ENCODE results near the gene EXOC3L4.

EXOC3L4 gene

DNA sequence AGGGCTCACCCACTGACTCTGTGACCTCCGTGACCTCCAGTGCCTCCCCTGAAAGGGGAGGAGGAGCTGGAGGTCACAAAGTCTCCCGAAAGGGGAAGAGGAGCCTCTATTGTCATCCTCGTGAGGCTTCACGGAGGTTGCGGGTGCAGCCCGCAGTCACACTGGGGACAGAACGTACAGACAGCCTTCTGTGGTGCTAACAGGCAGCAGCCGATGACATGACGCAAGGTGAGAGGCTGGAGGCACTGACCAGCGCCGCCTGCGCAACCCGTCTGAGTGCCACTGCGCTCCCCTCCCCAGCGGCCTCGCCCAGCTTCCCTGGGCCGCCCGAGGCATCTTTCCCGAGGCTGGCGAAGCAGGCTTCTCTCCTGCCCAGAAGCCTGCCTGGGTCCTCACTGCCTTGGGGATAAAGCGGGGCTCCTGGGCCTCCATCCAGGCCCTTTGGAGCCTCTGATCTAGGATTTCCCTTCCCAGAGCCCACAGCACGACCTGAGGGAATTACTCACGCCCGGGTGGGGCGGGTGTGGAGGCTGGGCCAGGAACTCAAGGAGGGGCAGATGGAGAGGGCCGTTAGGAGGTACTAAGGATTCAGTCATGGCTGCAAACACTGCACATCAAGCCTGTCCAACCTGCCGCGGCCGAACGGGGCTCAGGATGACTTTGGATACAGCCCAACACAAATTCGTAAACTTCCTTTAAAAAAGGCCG, 22.8 kb upstream of the EXOC3L4 start:
- H3K4me1 ChIP-seq (ENCODE audit: insufficient read depth, low read length) = no peaks in the 10 kb centered on the region

DNA sequence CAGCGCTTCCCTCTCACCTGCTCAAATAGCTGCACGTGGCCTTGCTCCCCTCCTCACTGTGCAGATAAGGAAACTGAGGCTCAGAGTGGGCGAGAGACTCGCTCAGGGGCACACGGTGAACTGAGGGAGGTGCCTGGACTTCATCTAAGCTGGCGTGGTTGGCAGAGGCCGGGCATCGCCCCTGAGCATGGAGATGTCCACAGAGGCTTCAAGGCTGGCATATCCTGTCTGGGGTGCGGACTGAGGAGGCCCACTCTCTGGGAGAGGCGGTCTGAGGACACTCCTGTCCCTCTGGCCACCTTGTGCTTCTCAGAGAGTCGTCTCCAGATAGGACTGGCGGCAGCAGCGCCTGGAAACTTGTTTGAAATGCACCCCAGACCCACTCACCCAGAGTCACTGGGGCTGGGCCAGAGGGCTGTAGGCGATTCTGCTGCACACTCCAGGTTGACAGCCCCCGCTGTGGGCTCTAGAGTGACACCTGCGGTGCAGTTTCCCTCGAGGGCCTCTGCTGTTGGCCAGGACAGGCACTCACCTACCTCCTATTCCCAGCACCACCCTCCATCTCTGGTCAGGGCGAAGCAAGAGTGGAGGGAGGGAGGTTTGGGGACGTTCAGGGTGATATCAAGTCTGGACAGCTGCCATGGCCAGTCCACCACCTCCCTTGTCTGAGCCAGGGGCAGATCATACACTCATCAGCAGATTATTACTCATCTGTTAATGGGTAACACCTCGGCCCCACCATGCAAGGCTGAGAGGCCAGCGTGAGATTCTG, 21.7 kb upstream of the EXOC3L4 start:
- no peak overlapping the region for H3K9ac ChIP-seq (ENCODE audit: low read depth, low read length)
- H3K27ac ChIP-seq (ENCODE audit: low read depth, low read length) = no peak overlapping the region
- no peaks in the 10 kb centered on the region for H3K4me1 ChIP-seq (ENCODE audit: insufficient read depth, low read length)
- no peaks in the 10 kb centered on the region for H3K36me3 ChIP-seq (ENCODE audit: insufficient read depth, low read length)
- no peak overlapping the region for H3K4me3 ChIP-seq (ENCODE audit: low read length)
- WGBS = 80% methylated on average over 20 of the region's 21 CpGs
- H3K27me3 ChIP-seq (ENCODE audit: insufficient read depth, low read length) = peaks cover 9% of the 10 kb centered on the region
- H3K9me3 ChIP-seq (ENCODE audit: insufficient read depth, low read depth, low read length) = no peaks in the 10 kb centered on the region

More for the DNA sequence above, 22.8 kb upstream of the EXOC3L4 start:
- no peak overlapping the region for H3K4me3 ChIP-seq (ENCODE audit: low read length)
- no peaks in the 10 kb centered on the region for H3K36me3 ChIP-seq (ENCODE audit: insufficient read depth, low read length)
- no peak overlapping the region for H3K27ac ChIP-seq (ENCODE audit: low read depth, low read length)
- H3K9ac ChIP-seq (ENCODE audit: low read depth, low read length) = no peak overlapping the region
- H3K27me3 ChIP-seq (ENCODE audit: insufficient read depth, low read length) = peaks cover 9% of the 10 kb centered on the region
- 92% methylated on average over 32 of the region's 32 CpGs for WGBS
- no peaks in the 10 kb centered on the region for H3K9me3 ChIP-seq (ENCODE audit: insufficient read depth, low read depth, low read length)

DNA sequence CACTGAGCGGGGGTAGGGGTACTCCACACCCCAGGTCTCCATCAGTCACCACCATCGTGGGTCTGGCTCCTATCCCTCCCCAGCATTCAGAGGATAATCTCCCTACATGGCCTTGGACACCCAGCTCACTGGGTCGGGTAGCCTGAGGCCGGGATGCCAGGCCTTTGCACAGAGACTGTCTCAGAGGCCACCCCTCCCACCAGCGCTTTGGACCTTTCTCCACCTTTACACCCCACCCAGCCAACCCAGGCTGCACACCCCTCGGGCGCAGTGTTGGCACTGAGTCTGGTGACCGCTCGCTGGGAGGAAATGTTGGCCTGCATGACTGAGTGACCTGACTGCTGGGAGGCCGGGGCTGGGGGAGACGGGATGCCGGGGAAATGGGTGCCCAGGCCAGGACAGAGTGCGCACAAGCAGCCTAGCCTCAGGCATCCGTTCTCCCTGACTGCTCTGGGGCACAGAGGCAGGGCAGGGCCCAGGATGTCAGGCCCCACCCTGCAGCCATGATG, 21.1 kb upstream of the EXOC3L4 start:
- 91% methylated on average over 14 of the region's 14 CpGs for WGBS
- H3K36me3 ChIP-seq (ENCODE audit: insufficient read depth, low read length) = no peaks in the 10 kb centered on the region
- H3K4me3 ChIP-seq (ENCODE audit: low read length) = no peak overlapping the region
- H3K9me3 ChIP-seq (ENCODE audit: insufficient read depth, low read depth, low read length) = no peaks in the 10 kb centered on the region
- no peak overlapping the region for H3K9ac ChIP-seq (ENCODE audit: low read depth, low read length)
- H3K4me1 ChIP-seq (ENCODE audit: insufficient read depth, low read length) = no peaks in the 10 kb centered on the region
- peaks cover 9% of the 10 kb centered on the region for H3K27me3 ChIP-seq (ENCODE audit: insufficient read depth, low read length)
- no peak overlapping the region for H3K27ac ChIP-seq (ENCODE audit: low read depth, low read length)

DNA sequence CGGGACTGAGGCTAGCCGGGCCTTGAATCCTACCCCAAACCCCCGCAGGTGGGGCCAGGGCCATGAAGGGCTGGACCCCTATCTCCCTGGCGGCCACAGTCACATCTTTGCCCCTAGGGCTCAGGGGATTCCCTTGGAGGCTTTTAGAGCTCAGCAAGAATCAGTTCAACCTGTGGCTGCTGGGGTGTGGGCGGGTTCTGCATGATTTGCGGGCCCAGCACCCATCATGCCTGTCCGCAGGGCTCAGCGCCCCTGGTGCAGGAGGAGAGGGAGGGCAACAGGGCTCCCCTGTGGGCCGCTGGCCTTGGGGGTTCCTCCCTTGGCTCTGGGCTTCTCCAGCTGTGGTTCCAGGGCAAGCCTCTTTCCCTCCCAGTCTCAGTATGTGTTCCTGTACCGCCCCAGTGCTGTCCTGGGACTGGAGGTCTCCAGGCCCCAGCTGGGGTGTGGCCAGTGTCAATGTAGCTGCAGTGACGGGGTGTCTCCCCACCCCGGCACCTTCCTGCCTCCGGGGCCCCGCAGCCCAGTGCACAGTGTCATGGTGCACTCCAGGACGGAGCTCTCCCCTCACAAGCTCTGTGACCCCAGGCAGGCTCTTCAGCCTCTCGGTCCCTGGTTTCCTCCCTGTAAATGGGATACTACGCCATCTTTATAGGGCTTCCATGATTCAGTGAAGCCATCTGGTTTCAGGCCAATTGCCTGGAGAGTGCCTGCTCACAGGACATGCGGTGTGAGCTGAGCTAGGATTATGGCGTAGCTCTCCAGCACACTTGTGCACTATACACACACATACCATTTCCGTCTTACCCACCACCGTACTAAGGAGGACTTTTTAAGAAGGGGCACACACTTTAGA, 20.4 kb upstream of the EXOC3L4 start:
- Histone ChIP-seq H3K9me3 (ENCODE audit: insufficient read depth, low read depth, low read length) (no peaks in the 10 kb centered on the region), H3K9ac (ENCODE audit: low read depth, low read length) (no peak overlapping the region), H3K4me3 (ENCODE audit: low read length) (no peak overlapping the region), H3K36me3 (ENCODE audit: insufficient read depth, low read length) (no peaks in the 10 kb centered on the region), H3K4me1 (ENCODE audit: insufficient read depth, low read length) (no peaks in the 10 kb centered on the region), H3K27me3 (ENCODE audit: insufficient read depth, low read length) (peaks cover 9% of the 10 kb centered on the region), H3K27ac (ENCODE audit: low read depth, low read length) (no peak overlapping the region)
- 85% methylated on average over 21 of the region's 21 CpGs for WGBS

DNA sequence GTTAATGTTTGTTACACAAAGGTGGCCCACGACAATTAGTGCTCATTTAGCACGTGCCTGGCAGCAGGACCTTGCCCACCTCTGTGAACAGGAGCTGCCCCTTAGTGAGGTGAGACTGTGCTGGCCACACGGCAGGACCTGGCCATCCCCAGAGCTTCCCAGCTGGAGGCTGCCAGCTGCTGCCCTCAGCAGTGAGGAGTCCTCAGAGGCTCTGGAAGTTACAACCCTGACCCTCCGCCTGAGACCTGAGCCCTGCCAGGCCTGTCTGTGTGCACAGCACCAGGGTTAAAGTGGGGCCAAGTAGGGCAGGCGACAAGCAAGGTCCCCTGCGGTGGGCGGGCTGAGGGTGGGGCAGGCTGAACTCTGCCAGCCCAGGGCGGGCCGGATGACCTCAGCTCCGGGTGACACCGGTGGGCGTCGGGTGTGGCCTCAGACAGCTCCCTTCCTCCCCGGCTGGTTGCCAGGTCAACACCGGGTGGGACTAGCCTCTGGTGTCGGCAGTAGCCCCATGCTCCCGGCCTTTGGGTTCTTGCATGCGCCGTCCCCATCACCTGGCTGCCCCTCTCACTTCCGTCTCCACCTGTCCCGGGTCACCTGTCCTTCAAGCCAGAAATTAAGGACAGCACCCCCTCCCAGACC, 19.7 kb upstream of the EXOC3L4 start:
- H3K4me1 ChIP-seq (ENCODE audit: insufficient read depth, low read length) = no peaks in the 10 kb centered on the region
- no peaks in the 10 kb centered on the region for H3K9me3 ChIP-seq (ENCODE audit: insufficient read depth, low read depth, low read length)
- H3K4me3 ChIP-seq (ENCODE audit: low read length) = peak overlapping the region; percentile 63
- H3K27ac ChIP-seq (ENCODE audit: low read depth, low read length) = no peak overlapping the region
- H3K27me3 ChIP-seq (ENCODE audit: insufficient read depth, low read length) = peaks cover 9% of the 10 kb centered on the region
- no peak overlapping the region for H3K9ac ChIP-seq (ENCODE audit: low read depth, low read length)
- WGBS = 34% methylated on average over 21 of the region's 21 CpGs
- H3K36me3 ChIP-seq (ENCODE audit: insufficient read depth, low read length) = no peaks in the 10 kb centered on the region

DNA sequence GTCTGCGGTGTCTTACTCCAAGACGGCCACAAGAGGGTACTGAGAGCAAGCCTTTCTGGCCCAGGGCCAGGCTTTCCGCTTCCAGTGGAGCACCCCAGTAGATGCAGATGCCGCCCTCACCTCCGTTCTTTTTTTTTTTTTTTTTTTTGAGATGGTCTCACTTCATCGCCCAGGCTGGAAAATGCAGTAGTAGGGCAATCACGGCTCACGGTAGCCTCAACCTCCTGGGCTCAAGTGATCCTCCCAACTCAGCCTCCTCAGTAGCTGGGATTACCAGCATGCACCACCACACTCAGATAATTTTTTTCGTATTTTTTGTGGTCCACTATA, 16.1 kb upstream of the EXOC3L4 start:
- Histone ChIP-seq H3K4me3 (ENCODE audit: low read length) (no peak overlapping the region), H3K9me3 (ENCODE audit: insufficient read depth, low read depth, low read length) (no peaks in the 10 kb centered on the region), H3K36me3 (ENCODE audit: insufficient read depth, low read length) (no peaks in the 10 kb centered on the region), H3K9ac (ENCODE audit: low read depth, low read length) (no peak overlapping the region), H3K27ac (ENCODE audit: low read depth, low read length) (no peak overlapping the region), H3K4me1 (ENCODE audit: insufficient read depth, low read length) (no peaks in the 10 kb centered on the region), H3K27me3 (ENCODE audit: insufficient read depth, low read length) (peaks cover 41% of the 10 kb centered on the region)
- WGBS = 17% methylated on average over 9 of the region's 9 CpGs

DNA sequence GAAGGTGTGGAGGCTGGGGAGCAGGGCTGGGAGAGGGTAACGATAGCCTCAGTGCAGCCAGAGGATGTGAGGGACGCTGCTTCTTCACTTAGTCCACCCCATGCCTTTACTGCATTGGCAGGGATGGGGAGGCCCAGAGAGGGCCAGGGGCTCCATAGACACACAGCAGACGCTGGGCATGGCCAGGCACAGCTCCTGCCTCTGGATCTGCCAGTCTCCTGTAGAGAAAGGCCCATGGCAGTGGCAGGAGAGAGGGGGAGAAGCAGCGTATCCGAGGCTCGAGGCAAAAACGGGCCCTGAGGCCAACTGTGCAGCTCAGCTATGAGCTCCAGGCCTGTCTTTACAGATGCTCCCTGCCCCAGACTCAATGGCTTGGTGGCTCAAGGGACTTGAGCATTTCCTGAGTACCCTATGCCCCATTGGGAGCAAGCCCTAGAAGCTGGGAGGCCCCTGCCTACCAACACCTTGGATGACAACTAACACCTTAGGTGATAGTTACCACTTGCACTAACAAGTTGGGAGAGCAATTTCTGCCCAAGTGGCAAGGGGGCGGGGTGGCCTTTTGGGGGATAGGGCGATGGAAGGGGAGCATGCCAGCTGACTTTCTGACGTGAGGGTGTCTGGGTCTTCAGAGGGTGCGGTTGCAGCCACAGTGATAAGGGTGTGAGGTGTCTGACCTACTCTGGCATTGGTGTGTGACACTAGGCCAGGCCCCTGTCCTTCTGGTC, 15.5 kb upstream of the EXOC3L4 start:
- 86% methylated on average over 11 of the region's 11 CpGs for WGBS
- Histone ChIP-seq H3K9me3 (ENCODE audit: insufficient read depth, low read depth, low read length) (no peaks in the 10 kb centered on the region), H3K4me1 (ENCODE audit: insufficient read depth, low read length) (no peaks in the 10 kb centered on the region), H3K9ac (ENCODE audit: low read depth, low read length) (no peak overlapping the region), H3K27ac (ENCODE audit: low read depth, low read length) (no peak overlapping the region), H3K4me3 (ENCODE audit: low read length) (no peak overlapping the region), H3K27me3 (ENCODE audit: insufficient read depth, low read length) (peaks cover 46% of the 10 kb centered on the region), H3K36me3 (ENCODE audit: insufficient read depth, low read length) (no peaks in the 10 kb centered on the region)

DNA sequence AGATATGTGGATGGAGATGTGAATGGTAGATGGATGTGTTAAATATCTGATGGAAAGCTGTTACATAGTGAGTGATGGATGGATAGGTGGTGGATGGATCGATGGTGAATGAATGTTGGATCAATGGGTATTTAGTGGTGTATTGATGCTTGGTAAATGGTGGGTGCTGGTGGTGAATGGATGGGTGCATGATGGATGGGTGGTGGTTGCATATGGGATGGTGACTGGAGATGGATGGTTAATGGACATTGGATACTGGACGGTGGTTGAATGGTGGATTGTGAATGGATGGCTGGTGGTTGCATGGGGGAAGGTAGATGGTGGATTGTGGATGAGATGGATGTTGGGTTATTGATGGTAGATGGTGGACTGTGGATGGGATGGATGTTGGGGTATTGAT, 12.6 kb upstream of the EXOC3L4 start:
- H3K9ac ChIP-seq (ENCODE audit: low read depth, low read length) = no peak overlapping the region
- peaks cover 48% of the 10 kb centered on the region for H3K27me3 ChIP-seq (ENCODE audit: insufficient read depth, low read length)
- H3K36me3 ChIP-seq (ENCODE audit: insufficient read depth, low read length) = no peaks in the 10 kb centered on the region
- no peaks in the 10 kb centered on the region for H3K9me3 ChIP-seq (ENCODE audit: insufficient read depth, low read depth, low read length)
- no peaks in the 10 kb centered on the region for H3K4me1 ChIP-seq (ENCODE audit: insufficient read depth, low read length)
- 93% methylated on average over 2 of the region's 2 CpGs for WGBS
- no peak overlapping the region for H3K27ac ChIP-seq (ENCODE audit: low read depth, low read length)
- no peak overlapping the region for H3K4me3 ChIP-seq (ENCODE audit: low read length)

DNA sequence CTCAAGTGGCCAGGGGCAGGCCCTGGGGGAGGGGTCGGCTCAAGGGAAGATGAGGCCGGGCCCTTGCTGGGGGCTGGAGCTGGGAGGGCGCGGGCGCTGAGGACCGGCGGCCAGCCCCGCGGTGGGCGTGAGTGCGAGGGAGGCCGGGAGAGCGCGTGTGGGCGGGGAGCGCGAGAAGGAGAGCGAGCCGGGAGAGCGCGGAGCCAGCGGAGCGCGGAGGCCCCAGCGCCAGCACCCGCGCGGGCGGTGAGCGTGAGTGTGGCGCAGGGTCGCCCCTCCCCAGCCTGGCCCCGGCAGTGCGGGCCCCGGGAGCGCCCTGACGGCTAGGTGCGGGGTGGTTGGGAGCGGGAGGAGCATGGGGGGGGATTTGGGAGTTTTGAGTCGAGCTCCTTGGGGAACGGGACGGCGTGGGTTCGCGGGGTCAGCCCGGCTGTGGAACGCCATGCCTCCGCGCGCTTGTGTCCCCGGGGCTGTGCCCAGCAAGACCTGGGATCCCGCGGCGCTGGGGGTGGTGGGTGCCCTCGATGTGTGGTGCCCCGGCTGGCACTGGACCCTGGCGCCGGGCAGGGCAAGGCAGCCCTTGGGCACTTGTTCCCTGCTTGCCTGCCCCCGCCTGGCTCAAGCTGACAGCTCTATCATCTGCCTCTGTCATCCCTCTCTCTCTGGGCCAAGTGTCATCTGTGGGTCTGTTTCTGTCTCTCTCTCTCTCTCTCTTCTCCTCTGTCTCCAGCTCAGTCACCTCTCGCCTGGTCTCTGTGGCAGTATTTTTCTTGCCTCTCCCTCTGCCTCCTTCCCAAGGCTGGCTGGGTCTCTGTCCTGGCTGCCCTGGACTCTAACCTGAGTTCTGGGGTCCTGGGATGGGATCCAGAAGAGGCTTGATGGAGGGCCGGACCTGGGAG, 10.3 kb upstream of the EXOC3L4 start, which contains the start of gene LBHD2:
TSS of gene LBHD2 (plus strand) at position 190 of the 899 bp plus-strand sequence. CDS start 1,803 bp downstream, outside the sequence.
- H3K9ac ChIP-seq (ENCODE audit: low read depth, low read length) = no peak within 1 kb of the TSS
- H3K4me1 ChIP-seq (ENCODE audit: insufficient read depth, low read length) = no peaks in the 10 kb centered on the region
- 22% methylated on average over 61 of the region's 61 CpGs for WGBS
- no peaks in the 10 kb centered on the region for H3K36me3 ChIP-seq (ENCODE audit: insufficient read depth, low read length)
- H3K9me3 ChIP-seq (ENCODE audit: insufficient read depth, low read depth, low read length) = no peaks in the 10 kb centered on the region
- no peak within 1 kb of the TSS for H3K27ac ChIP-seq (ENCODE audit: low read depth, low read length)
- peaks cover 48% of the 10 kb centered on the region for H3K27me3 ChIP-seq (ENCODE audit: insufficient read depth, low read length)
- H3K4me3 ChIP-seq (ENCODE audit: low read length) = peak within 1 kb of the TSS; percentile 42

Measured in HUES64 (cell line).